ENCODE results near the gene GTPBP10. TPM values are rescaled to one million over a fixed set of nuclear protein-coding genes. Genes with fewer than 3 reads are reported as not detected.

Gene GTPBP10
- total RNA-seq, 1 experiment from 2014 or later = 23.3 TPM

DNA sequence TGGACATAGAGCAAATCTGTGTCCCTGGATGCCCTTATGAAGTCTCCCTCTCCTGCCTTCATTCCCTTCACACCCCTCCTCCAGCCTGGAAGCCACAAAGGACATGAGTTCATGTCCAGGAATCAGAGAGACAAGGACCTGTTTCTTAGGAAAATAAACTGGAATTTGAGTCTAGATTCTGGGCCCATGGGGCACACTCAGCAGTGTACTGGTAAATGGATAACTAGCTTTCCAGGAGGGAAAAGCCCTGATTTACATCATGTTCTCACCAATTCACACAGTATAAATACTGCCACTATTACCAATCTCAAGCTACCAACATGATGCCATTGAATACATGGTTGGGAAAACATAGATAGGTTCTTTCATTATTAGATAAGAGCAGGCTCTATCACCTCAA lies 35.3 kb upstream of the GTPBP10 start:
- Mint-ChIP-seq H3K9me3 (no peaks in the 10 kb centered on the region), H3K27ac (no peak overlapping the region; a peak in 1 of 7 replicates), H3K36me3 (ENCODE audit: insufficient read depth in 1 of 3, low read depth in 3 of 3) (no peaks in the 10 kb centered on the region), H3K4me1 (peaks cover 0 to 2% of the 10 kb centered on the region in 2 experiments; a peak in 1 of 4 replicates), H3K27me3 (ENCODE audit: low read depth) (no peaks in the 10 kb centered on the region), H3K4me3 (no peak overlapping the region)
- H3K9me3 ChIP-seq (ENCODE audit: control insufficient read depth, low read depth, low read length) = no peaks in the 10 kb centered on the region
- H4K20me1 ChIP-seq (ENCODE audit: control insufficient read depth, insufficient read depth, insufficient read length) = no peaks in the 10 kb centered on the region
- no peak overlapping the region for H3K18ac ChIP-seq (ENCODE audit: insufficient read length, low read depth, low read length)
- H3K9ac ChIP-seq (ENCODE audit: extremely low read depth, insufficient read length, low read length) = no peak overlapping the region
- H3K4me2 ChIP-seq (ENCODE audit: insufficient read depth, insufficient read length, low read length) = no peak overlapping the region
- H2AFZ ChIP-seq (ENCODE audit: low read length) = no peak overlapping the region
- no peak overlapping the region for H2BK12ac ChIP-seq (ENCODE audit: insufficient read length, low read depth, low read length)
- no peak overlapping the region for H3T11ph ChIP-seq (ENCODE audit: low read length)
- no peaks in the 10 kb centered on the region for H3K79me1 ChIP-seq (ENCODE audit: insufficient read depth, low read depth, low read length, poor library complexity, severe bottlenecking)
- H2BK120ac ChIP-seq (ENCODE audit: low read depth, low read length, poor library complexity, severe bottlenecking) = no peak overlapping the region
- no peak overlapping the region for H4K8ac ChIP-seq (replicated peaks; ENCODE audit: insufficient read length, low read depth, low read length)
- no peaks in the 10 kb centered on the region for H3K79me2 ChIP-seq (ENCODE audit: insufficient read depth, low read length)
- no peak overlapping the region for H2BK20ac ChIP-seq (ENCODE audit: low read depth, low read length, poor library complexity, severe bottlenecking)
- DNase-seq = no peak
- H3K23me2 ChIP-seq (ENCODE audit: insufficient read length, low read depth, low read length, poor library complexity, severe bottlenecking) = no peaks in the 10 kb centered on the region
- H3K4me1 ChIP-seq (ENCODE audit: insufficient read depth, low read length) = no peaks in the 10 kb centered on the region
- no peak overlapping the region for H4K91ac ChIP-seq (ENCODE audit: insufficient read length, low read depth, low read length)
- no peak overlapping the region for H3K56ac ChIP-seq (ENCODE audit: insufficient read length, low read depth, low read length)
- no peak overlapping the region for H2BK15ac ChIP-seq (ENCODE audit: low read depth, low read length)
- no peak overlapping the region for H4K5ac ChIP-seq (ENCODE audit: insufficient read length, low read depth, low read length)
- H3K27me3 ChIP-seq (ENCODE audit: insufficient read depth, low read length) = no peaks in the 10 kb centered on the region
- TF ChIP-seq, protein P1, sequence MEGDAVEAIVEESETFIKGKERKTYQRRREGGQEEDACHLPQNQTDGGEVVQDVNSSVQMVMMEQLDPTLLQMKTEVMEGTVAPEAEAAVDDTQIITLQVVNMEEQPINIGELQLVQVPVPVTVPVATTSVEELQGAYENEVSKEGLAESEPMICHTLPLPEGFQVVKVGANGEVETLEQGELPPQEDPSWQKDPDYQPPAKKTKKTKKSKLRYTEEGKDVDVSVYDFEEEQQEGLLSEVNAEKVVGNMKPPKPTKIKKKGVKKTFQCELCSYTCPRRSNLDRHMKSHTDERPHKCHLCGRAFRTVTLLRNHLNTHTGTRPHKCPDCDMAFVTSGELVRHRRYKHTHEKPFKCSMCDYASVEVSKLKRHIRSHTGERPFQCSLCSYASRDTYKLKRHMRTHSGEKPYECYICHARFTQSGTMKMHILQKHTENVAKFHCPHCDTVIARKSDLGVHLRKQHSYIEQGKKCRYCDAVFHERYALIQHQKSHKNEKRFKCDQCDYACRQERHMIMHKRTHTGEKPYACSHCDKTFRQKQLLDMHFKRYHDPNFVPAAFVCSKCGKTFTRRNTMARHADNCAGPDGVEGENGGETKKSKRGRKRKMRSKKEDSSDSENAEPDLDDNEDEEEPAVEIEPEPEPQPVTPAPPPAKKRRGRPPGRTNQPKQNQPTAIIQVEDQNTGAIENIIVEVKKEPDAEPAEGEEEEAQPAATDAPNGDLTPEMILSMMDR (conservative IDR thresholded peaks at IDR 0.05) = no peak
- no peak overlapping the region for H3K27ac ChIP-seq (ENCODE audit: insufficient read length, low read depth, low read length)
- H3K14ac ChIP-seq (ENCODE audit: insufficient read depth, low read length) = no peak overlapping the region
- no peak overlapping the region for H2BK5ac ChIP-seq (ENCODE audit: insufficient read length, low read length)
- no peak overlapping the region for H3K4ac ChIP-seq (ENCODE audit: low read depth, low read length)
- no peak overlapping the region for H3K23ac ChIP-seq (ENCODE audit: insufficient read length, low read depth, low read length)
- H2AK5ac ChIP-seq (ENCODE audit: insufficient read length, low read length) = no peak overlapping the region
